IMR-90 (cell line): ENCODE measurements around the gene EPB41L5. TPM values are rescaled to one million over a fixed set of nuclear protein-coding genes. Genes with fewer than 3 reads are reported as not detected.

Experiments
- ATAC-seq: fragments of 200-7000 bp; cut with Tn5 transposase; 2 replicates; pipeline ENCODE4 v1.9.1; 2020; ENCODE audit warnings: low read depth, mild to moderate bottlenecking, moderate library complexity
- BruUV-seq: library from RNA; stranded (reverse); fragments of 400-500 nt; replicated peaks from 2 replicates; lab custom pipeline; 2021; lab: Mats Ljungman, UMichigan
- CTCF ChIA-PET: fragments of 300-600 bp; formaldehyde crosslinking; extraction: SDS; loops from one replicate; lab custom pipeline; 2021; ENCODE audit warnings: antibody characterized with exemption; lab: Yijun Ruan, JAX
- POLR2A ChIA-PET: fragments of 300-600 bp; sonication (Branson Sonifier 250); formaldehyde crosslinking; loops from one replicate; lab custom pipeline; 2022; ENCODE audit warnings: antibody characterized with exemption; ENCODE audit not compliant: unreplicated experiment; lab: Charles Lee
- DNase-seq: peaks from one replicate; pipeline ENCODE4 v3.0.0; 2013
- H2AFZ ChIP-seq: replicated peaks from 2 replicates; pipeline ENCODE3; 2013; ENCODE audit warnings: low read length, mild to moderate bottlenecking; ENCODE audit not compliant: poor library complexity
- H2AK5ac ChIP-seq: 2 replicates; pipeline ENCODE4 v1.6.1; 2013; ENCODE audit warnings: low read depth, low read length, inconsistent platforms
- H2AK9ac ChIP-seq: replicated peaks from 2 replicates; pipeline ENCODE3; 2013; ENCODE audit warnings: mild to moderate bottlenecking, low read depth, low read length, moderate library complexity; ENCODE audit not compliant: poor library complexity
- H2BK120ac ChIP-seq: 2 replicates; pipeline ENCODE4 v1.6.1; 2013; ENCODE audit warnings: low read depth, low read length, inconsistent platforms
- H2BK15ac ChIP-seq: 3 replicates; pipeline ENCODE4 v1.6.1; 2013; ENCODE audit warnings: low read depth, low read length, inconsistent platforms
- H2BK20ac ChIP-seq: 2 replicates; pipeline ENCODE4 v1.6.1; 2013; ENCODE audit warnings: low read depth, mild to moderate bottlenecking, inconsistent platforms, low read length, moderate library complexity
- H2BK5ac ChIP-seq: 2 replicates; pipeline ENCODE4 v1.6.1; 2013; ENCODE audit warnings: mild to moderate bottlenecking, low read depth, low read length, inconsistent platforms; ENCODE audit not compliant: poor library complexity, severe bottlenecking
- H3K14ac ChIP-seq: replicated peaks from 2 replicates; pipeline ENCODE4 v1.6.1; 2013; ENCODE audit warnings: low read depth, low read length, inconsistent platforms
- H3K18ac ChIP-seq: 2 replicates; pipeline ENCODE4 v1.6.1; 2013; ENCODE audit warnings: low read depth, low read length, control low read depth
- H3K23ac ChIP-seq: 2 replicates; pipeline ENCODE4 v1.6.1; 2013; ENCODE audit warnings: low read depth, low read length, inconsistent platforms
- H3K27ac ChIP-seq: 2 replicates; pipeline ENCODE4 v1.5.1; 2013; ENCODE audit warnings: mild to moderate bottlenecking, control low read depth, low read length; ENCODE audit not compliant: insufficient read depth
- H3K27me3 ChIP-seq: 2 replicates; pipeline ENCODE4 v1.6.1; 2013; ENCODE audit warnings: low read length; ENCODE audit not compliant: control insufficient read depth, insufficient read depth
- H3K36me3 ChIP-seq: 2 replicates; pipeline ENCODE4 v1.6.1; 2013; ENCODE audit warnings: low read length, mixed read lengths; ENCODE audit not compliant: control insufficient read depth, insufficient read depth
- H3K4ac ChIP-seq: 2 replicates; pipeline ENCODE4 v1.6.1; 2013; ENCODE audit warnings: low read depth, low read length, inconsistent platforms
- H3K4me1 ChIP-seq: 2 replicates; pipeline ENCODE4 v1.6.1; 2013; ENCODE audit warnings: low read length, mixed read lengths; ENCODE audit not compliant: control insufficient read depth, insufficient read depth
- H3K4me2 ChIP-seq: 2 replicates; pipeline ENCODE4 v1.6.1; 2013; ENCODE audit warnings: low read depth, mild to moderate bottlenecking, control low read depth, low read length, moderate library complexity
- H3K4me3 ChIP-seq: 2 replicates; pipeline ENCODE4 v1.5.1; 2013; ENCODE audit warnings: low read depth, mild to moderate bottlenecking, control low read depth, low read length, moderate library complexity; ENCODE audit not compliant: insufficient read depth
- H3K56ac ChIP-seq: 2 replicates; pipeline ENCODE4 v1.6.1; 2013; ENCODE audit warnings: low read length, inconsistent platforms; ENCODE audit not compliant: insufficient read depth; ENCODE audit errors: extremely low read depth
- H3K79me1 ChIP-seq, 2 experiments: 2 replicates each; pipeline ENCODE4 v1.6.1; 2013; ENCODE audit warnings: low read length in 2 of 2, inconsistent platforms in 1 of 2, low read depth in 1 of 2
- H3K9ac ChIP-seq: 2 replicates; pipeline ENCODE4 v1.6.1; 2013; ENCODE audit warnings: low read depth, low read length, control low read depth
- H3K9me1 ChIP-seq: 2 replicates; pipeline ENCODE4 v1.6.1; 2013; ENCODE audit warnings: low read length, inconsistent platforms; ENCODE audit not compliant: insufficient read depth
- H3K9me3 ChIP-seq: 2 replicates; pipeline ENCODE4 v1.6.1; 2013; ENCODE audit warnings: low read length; ENCODE audit not compliant: control insufficient read depth, insufficient read depth
- H4K20me1 ChIP-seq: 2 replicates; pipeline ENCODE4 v1.6.1; 2013; ENCODE audit warnings: low read length, inconsistent platforms; ENCODE audit not compliant: insufficient read depth
- H4K5ac ChIP-seq: 2 replicates; pipeline ENCODE4 v1.6.1; 2013; ENCODE audit warnings: mild to moderate bottlenecking, low read depth, low read length, control low read depth
- H4K8ac ChIP-seq, 2 experiments: 2 replicates each; pipeline ENCODE4 v1.6.1; 2013; ENCODE audit warnings: low read depth in 2 of 2, low read length in 2 of 2, control low read depth in 1 of 2, inconsistent platforms in 1 of 2
- H4K91ac ChIP-seq: 2 replicates; pipeline ENCODE4 v1.6.1; 2013; ENCODE audit warnings: low read depth, low read length, inconsistent platforms; ENCODE audit not compliant: insufficient read depth
- MAZ ChIP-seq: IDR thresholded peaks from 2 replicates; pipeline ENCODE4 v1.6.1; 2012; ENCODE audit warnings: low read depth, mild to moderate bottlenecking, low read length, improper control_type of control experiment, moderate library complexity, borderline replicate concordance
- POLR2A ChIP-seq: IDR thresholded peaks from 2 replicates; pipeline ENCODE4 v1.6.1; 2012; ENCODE audit warnings: mild to moderate bottlenecking, low read depth, low read length
- WGBS, 2 experiments: methylation state at CpG; one replicate each; pipeline versions ENCODE4 v1.1.5 to v1.1.7; 2013; ENCODE audit warnings: missing lambda C conversion rate in 2 of 2; ENCODE audit not compliant: insufficient read length in 1 of 2; ENCODE audit errors: extremely low coverage in 2 of 2; 5-methylcytosine and 5-hydroxymethylcytosine counted together
- dilution Hi-C: fragments of 300-500 bp; cut with HindIII; formaldehyde crosslinking; loops from one replicate; pipeline ENCODE4 v1.14.3; 2018; ENCODE audit warnings: low sequenced_read_pairs; ENCODE audit not compliant: unreplicated experiment
- in situ Hi-C: fragments of 300-500 bp; cut with MboI; formaldehyde crosslinking; loops from 3 replicates; pipeline ENCODE4 v1.14.3; 2019; ENCODE audit warnings: low sequenced_read_pairs, inconsistent platforms, mixed read lengths
- intact Hi-C: fragments of 100-400 bp; cut with micrococcal nuclease; formaldehyde crosslinking; loops from 2 replicates; pipeline ENCODE4 v1.10.0; 2022
- polyA plus RNA-seq, 3 experiments: library from polyadenylated mRNA; depleted of rRNA; stranded (reverse); fragments of >200 nt; gene quantifications; 2 replicates each; pipeline ENCODE4 v1.2.3, GENCODE V29; 2012; ENCODE audit warnings: low replicate concordance in 1 of 3
- total RNA-seq: library from RNA; depleted of rRNA; stranded (reverse); fragments of >200 nt; gene quantifications from 2 replicates; pipeline ENCODE4 v1.2.3, GENCODE V29; 2012
- TF ChIP-seq, protein P1 (sequence below): fragments of 150-350 bp; IDR thresholded peaks from 2 replicates; pipeline ENCODE4 v1.6.1; 2017; ENCODE audit warnings: mild to moderate bottlenecking, antibody characterized with exemption, low read length, low read depth

EPB41L5 gene
- total and polyA plus RNA-seq, 2 of the 4 experiments (the other 2 are of a cell fraction) = 5.1 to 10.6 TPM

DNA sequence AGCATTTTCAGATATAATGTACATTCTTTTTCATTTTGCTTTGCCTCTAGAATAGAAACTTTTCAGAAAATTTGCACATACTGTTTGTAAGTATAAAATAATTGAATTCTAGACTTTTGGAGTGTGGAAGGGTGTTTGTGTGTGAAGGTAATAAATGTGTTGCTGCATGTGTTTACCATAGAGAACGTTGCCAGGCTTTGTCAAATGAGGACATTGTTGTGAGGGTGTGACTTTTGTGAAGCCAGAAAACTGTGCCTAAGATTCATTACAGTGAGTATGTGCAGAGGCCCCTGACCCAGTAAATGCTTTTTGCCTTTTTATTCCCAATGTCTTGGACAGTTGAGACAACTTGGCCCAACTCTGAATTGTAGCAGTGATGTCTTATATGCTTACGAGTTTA lies 30.4 kb upstream of the EPB41L5 start (continued):
- TF ChIP-seq, protein P1, sequence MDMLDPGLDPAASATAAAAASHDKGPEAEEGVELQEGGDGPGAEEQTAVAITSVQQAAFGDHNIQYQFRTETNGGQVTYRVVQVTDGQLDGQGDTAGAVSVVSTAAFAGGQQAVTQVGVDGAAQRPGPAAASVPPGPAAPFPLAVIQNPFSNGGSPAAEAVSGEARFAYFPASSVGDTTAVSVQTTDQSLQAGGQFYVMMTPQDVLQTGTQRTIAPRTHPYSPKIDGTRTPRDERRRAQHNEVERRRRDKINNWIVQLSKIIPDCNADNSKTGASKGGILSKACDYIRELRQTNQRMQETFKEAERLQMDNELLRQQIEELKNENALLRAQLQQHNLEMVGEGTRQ = no peak
- no peak for TF ChIP-seq POLR2A

DNA sequence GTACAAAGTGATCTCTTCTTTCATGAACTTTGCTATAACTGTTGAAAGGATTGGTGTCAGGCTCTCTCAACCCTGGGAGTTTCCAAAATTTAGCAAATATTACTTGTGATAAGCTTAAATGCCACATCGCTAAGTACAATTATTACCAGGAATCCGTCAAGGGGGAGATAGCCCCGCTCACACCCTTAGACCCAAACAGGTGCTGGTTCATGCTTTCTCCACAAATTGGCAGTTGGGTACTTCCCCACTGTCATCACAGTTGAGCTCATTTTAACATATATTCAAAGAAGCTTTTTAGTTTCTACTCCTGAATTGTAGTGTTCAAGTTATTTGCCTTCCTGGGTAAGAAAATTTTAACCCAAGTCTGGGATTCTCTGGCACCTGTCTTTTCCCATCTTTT lies 29.8 kb upstream of the EPB41L5 start:
- H3K4ac ChIP-seq = no peak overlapping the region
- H3K4me2 ChIP-seq = no peak overlapping the region
- ATAC-seq = no peak
- ChIA-PET CTCF (interaction anchor here (1.6 kb wide), 1 partner anchor 11 kb away, joined by 7 read pairs; no protein-coding TSS in a partner anchor), POLR2A (no interaction called here)
- H3K18ac ChIP-seq = no peak overlapping the region
- H3K9me3 ChIP-seq = no peaks in the 10 kb centered on the region
- H2AK9ac ChIP-seq = no peak overlapping the region
- H3K4me1 ChIP-seq = no peaks in the 10 kb centered on the region
- WGBS, 2 experiments = 100% methylated on average over 1 of the region's 3 CpGs; no CpG with 5 or more reads in 1 of the 2 experiments
- no peak overlapping the region for H2BK5ac ChIP-seq
- no peak overlapping the region for H4K5ac ChIP-seq
- no peak overlapping the region for H2AFZ ChIP-seq
- no peak overlapping the region for H3K27ac ChIP-seq
- no peaks in the 10 kb centered on the region for H3K9me1 ChIP-seq
- no peak overlapping the region for H4K8ac ChIP-seq
- H3K56ac ChIP-seq = no peak overlapping the region
- BruUV-seq = no TSS peak
- no peak overlapping the region for H2BK120ac ChIP-seq
- no peak overlapping the region for H2BK15ac ChIP-seq
- H3K27me3 ChIP-seq = no peaks in the 10 kb centered on the region
- no peaks in the 10 kb centered on the region for H3K36me3 ChIP-seq
- in situ Hi-C loops = no loop called here
- H4K91ac ChIP-seq = no peak overlapping the region
- TF ChIP-seq MAZ = no peak
- no peak overlapping the region for H3K4me3 ChIP-seq
- no peak overlapping the region for H3K9ac ChIP-seq
- H4K20me1 ChIP-seq = no peaks in the 10 kb centered on the region
- no peak overlapping the region for H2AK5ac ChIP-seq
- no peak overlapping the region for H3K14ac ChIP-seq
- H3K23ac ChIP-seq = no peak overlapping the region
- no peaks in the 10 kb centered on the region for H3K79me1 ChIP-seq
- no peak overlapping the region for H2BK20ac ChIP-seq
- no peak for DNase-seq
- dilution Hi-C loops = no loop called here
- intact Hi-C loops = no loop called here
